ENCODE results near the gene GLB1L2. TPM values are rescaled to one million over a fixed set of nuclear protein-coding genes. Genes with fewer than 3 reads are reported as not detected.

The GLB1L2 gene
- total RNA-seq, 2 donors from 2014 or later = 9.9 to 12.5 TPM

DNA sequence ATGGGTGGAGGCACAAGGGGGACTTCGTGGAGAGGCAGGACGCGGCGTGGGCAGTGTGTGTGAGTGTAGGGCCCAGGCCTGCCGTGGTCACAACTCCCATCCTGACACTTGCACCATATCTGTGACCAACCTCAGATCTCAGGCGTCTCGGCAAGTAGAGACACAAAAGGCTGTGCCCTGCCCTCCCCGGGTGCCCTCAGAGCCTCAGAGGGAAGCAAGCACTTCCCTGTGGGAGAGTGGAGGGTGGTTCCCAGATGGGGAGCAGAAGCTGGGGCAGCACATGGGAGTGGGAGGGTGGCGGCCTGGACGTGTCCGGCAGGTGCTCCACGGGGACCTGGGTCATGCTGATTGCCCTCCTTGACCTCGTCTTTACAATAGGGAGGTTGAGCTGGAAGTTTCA is 59.9 kb downstream of the GLB1L2 start:
- Mint-ChIP-seq H3K36me3 (ENCODE audit: low read depth) (no peaks in the 10 kb centered on the region), H3K4me3 (no peak overlapping the region), H3K9me3 (no peaks in the 10 kb centered on the region), H3K27ac (no peak overlapping the region), H3K27me3 (ENCODE audit: insufficient read depth) (no peaks in the 10 kb centered on the region), H3K4me1 (peaks cover 2% of the 10 kb centered on the region)
- no peak overlapping the region for H3K9ac ChIP-seq (ENCODE audit: extremely low read depth, low read length, poor library complexity, severe bottlenecking)
- 89 to 95% methylated on average over 7 to 13 of the region's 13 CpGs for WGBS, 2 experiments (ENCODE audit: insufficient coverage in 1 of 2, insufficient read length in 1 of 2)
- H3K9me3 ChIP-seq (ENCODE audit: control insufficient read depth, low read length) = no peaks in the 10 kb centered on the region
- H3K36me3 ChIP-seq (ENCODE audit: control insufficient read depth, insufficient read depth, low read length) = no peaks in the 10 kb centered on the region
- TF ChIP-seq CTCF (conservative IDR thresholded peaks at IDR 0.05) = no peak
- no peak overlapping the region for H3K27ac ChIP-seq (ENCODE audit: low read depth, low read length)
- no peaks in the 10 kb centered on the region for H3K4me1 ChIP-seq (ENCODE audit: control insufficient read depth, insufficient read depth, low read length)
- no peak overlapping the region for H3K4me3 ChIP-seq (ENCODE audit: low read length)
- no peak for DNase-seq
- H3K27me3 ChIP-seq (ENCODE audit: control insufficient read depth, insufficient read depth, low read length, poor library complexity, severe bottlenecking) = no peaks in the 10 kb centered on the region

DNA sequence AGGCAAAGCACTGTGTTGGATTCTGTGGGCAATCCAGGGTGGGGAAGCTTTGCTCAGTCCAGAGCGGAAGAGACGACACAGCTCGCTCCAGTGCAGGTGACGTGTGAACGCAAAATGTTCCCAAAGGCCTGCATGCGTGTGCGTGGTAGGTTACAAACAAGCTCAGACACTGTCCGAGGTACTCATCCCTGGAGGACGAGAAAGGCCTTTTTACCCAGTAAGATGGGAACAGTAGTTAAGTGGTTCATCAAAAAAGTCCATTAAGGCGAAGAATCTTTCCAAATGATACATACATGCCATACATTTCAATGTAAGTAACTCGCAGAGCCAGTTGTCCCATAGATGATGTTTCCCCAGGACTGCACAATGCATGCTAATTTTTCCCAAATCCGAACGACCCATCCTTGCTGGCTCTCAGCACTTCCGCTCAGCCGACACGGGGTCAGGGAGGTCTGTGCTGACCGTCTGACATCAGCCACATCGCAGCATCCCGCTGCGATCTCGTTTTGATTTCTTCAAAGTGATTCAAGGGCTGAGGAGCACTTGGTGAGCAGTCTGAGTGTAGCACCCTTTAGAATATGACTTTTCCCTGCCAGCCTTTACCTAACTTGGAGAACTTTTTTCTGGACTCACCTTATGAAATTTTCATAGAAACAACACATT is 61.3 kb downstream of the GLB1L2 start:
- Mint-ChIP-seq H3K4me1 (no peaks in the 10 kb centered on the region), H3K36me3 (ENCODE audit: low read depth) (no peaks in the 10 kb centered on the region)
- 93 to 95% methylated on average over 20 to 21 of the region's 21 CpGs for WGBS, 2 experiments (ENCODE audit: insufficient coverage in 1 of 2, insufficient read length in 1 of 2)

GRCh38 chr11:134393638-134394037 is 61.9 kb downstream of the GLB1L2 start:
- peak; percentile 72 for TF ChIP-seq CTCF (conservative IDR thresholded peaks at IDR 0.05)
- no peaks in the 10 kb centered on the region for H3K4me1 ChIP-seq (ENCODE audit: control insufficient read depth, insufficient read depth, low read length)
- no peak overlapping the region for H3K4me3 ChIP-seq (ENCODE audit: low read length)
- no peaks in the 10 kb centered on the region for H3K27me3 Mint-ChIP-seq (ENCODE audit: insufficient read depth)
- no peak overlapping the region for H3K9ac ChIP-seq (ENCODE audit: extremely low read depth, low read length, poor library complexity, severe bottlenecking)
- no peaks in the 10 kb centered on the region for H3K4me1 Mint-ChIP-seq
- no peaks in the 10 kb centered on the region for H3K36me3 Mint-ChIP-seq (ENCODE audit: low read depth)
- H3K27ac Mint-ChIP-seq = no peak overlapping the region
- WGBS, 2 experiments (ENCODE audit: insufficient coverage in 1 of 2, insufficient read length in 1 of 2) = 67 to 72% methylated on average over 10 to 14 of the region's 14 CpGs
- no peak overlapping the region for H3K4me3 Mint-ChIP-seq
- H3K9me3 ChIP-seq (ENCODE audit: control insufficient read depth, low read length) = no peaks in the 10 kb centered on the region
- H3K27ac ChIP-seq (ENCODE audit: low read depth, low read length) = peak overlapping the region; percentile 38
- H3K36me3 ChIP-seq (ENCODE audit: control insufficient read depth, insufficient read depth, low read length) = no peaks in the 10 kb centered on the region
- peak; percentile 74 for DNase-seq
- no peaks in the 10 kb centered on the region for H3K27me3 ChIP-seq (ENCODE audit: control insufficient read depth, insufficient read depth, low read length, poor library complexity, severe bottlenecking)
- H3K9me3 Mint-ChIP-seq = no peaks in the 10 kb centered on the region

More for the DNA sequence above, 61.3 kb downstream of the GLB1L2 start:
- Mint-ChIP-seq H3K27me3 (ENCODE audit: insufficient read depth) (no peaks in the 10 kb centered on the region), H3K27ac (no peak overlapping the region), H3K4me3 (no peak overlapping the region), H3K9me3 (no peaks in the 10 kb centered on the region)
- no peak for DNase-seq
- H3K4me3 ChIP-seq (ENCODE audit: low read length) = no peak overlapping the region
- no peak for TF ChIP-seq CTCF (conservative IDR thresholded peaks at IDR 0.05)
- H3K36me3 ChIP-seq (ENCODE audit: control insufficient read depth, insufficient read depth, low read length) = no peaks in the 10 kb centered on the region
- no peak overlapping the region for H3K9ac ChIP-seq (ENCODE audit: extremely low read depth, low read length, poor library complexity, severe bottlenecking)
- no peaks in the 10 kb centered on the region for H3K4me1 ChIP-seq (ENCODE audit: control insufficient read depth, insufficient read depth, low read length)
- H3K27me3 ChIP-seq (ENCODE audit: control insufficient read depth, insufficient read depth, low read length, poor library complexity, severe bottlenecking) = no peaks in the 10 kb centered on the region
- no peak overlapping the region for H3K27ac ChIP-seq (ENCODE audit: low read depth, low read length)
- H3K9me3 ChIP-seq (ENCODE audit: control insufficient read depth, low read length) = no peaks in the 10 kb centered on the region
